SK-N-SH (cell line): Measurements from ENCODE around the gene REV1.

ENCODE experiments used
- EP300 ChIP-seq, 2 experiments: IDR thresholded peaks; 2 replicates each; pipeline versions ENCODE4 v1.4.0 to v1.6.1; 2012; ENCODE audit warnings: borderline replicate concordance in 1 of 2, low read depth in 1 of 2, low read length in 1 of 2
- POLR2AphosphoS5 ChIP-seq: IDR thresholded peaks from 2 replicates; pipeline ENCODE4 v1.6.1; 2012; ENCODE audit warnings: low read depth, low read length
- SMC3 ChIP-seq: IDR thresholded peaks from 2 replicates; pipeline ENCODE4 v1.6.1; 2012; ENCODE audit warnings: low read depth, low read length, improper control_type of control experiment

DNA sequence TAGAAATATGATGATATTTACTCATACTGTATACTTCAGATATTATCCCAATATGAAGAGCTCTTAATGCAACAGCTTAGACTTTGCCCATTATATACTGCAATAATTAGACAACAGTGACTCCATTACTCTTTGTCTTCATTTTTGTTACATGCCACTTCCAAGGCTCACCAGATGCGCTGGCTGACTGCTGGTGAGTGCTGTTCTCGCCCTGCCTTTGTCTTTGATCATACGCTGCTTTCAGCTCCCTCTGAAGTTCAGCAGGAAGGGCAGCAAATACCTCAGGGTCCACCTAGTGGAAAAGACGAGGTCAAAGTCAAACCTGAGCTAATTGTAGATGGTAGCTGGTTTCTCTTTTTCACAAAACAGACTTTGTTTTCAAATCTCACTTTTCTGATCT is 86.3 kb downstream of the REV1 start:
- TF ChIP-seq POLR2AphosphoS5 (no peak; the same call in 1 of the 2 replicates), SMC3 (no peak), EP300 (IDR thresholded peaks at IDR 0.05; ENCODE audit: borderline replicate concordance in 1 of 2, low read depth in 1 of 2, low read length in 1 of 2) (no peak)
